HepG2 (cell line): ENCODE data around the gene CRYBA2. TPM values are rescaled to one million over a fixed set of nuclear protein-coding genes. Genes with fewer than 3 reads are reported as not detected.

Source experiments
- GATAD2A ChIP-seq: IDR thresholded peaks from 2 replicates; pipeline ENCODE4 v1.6.1; 2016
- HOXA3 ChIP-seq: sonication (generic); formaldehyde crosslinking; IDR thresholded peaks from 2 replicates; pipeline ENCODE4 v1.5.0; 2020; ENCODE audit warnings: missing genetic modification reagents
- HOXA7 ChIP-seq: sonication (generic); formaldehyde crosslinking; IDR thresholded peaks from 2 replicates; pipeline ENCODE4 v1.8.1; 2022; ENCODE audit warnings: mild to moderate bottlenecking, missing genetic modification reagents, moderate library complexity
- KMT2A ChIP-seq: sonication (generic); formaldehyde crosslinking; IDR thresholded peaks from 2 replicates; pipeline ENCODE4 v1.4.0; 2020; ENCODE audit warnings: missing genetic modification reagents
- MAX ChIP-seq: IDR thresholded peaks from 2 replicates; pipeline ENCODE4 v1.6.1; 2012; ENCODE audit warnings: inconsistent platforms
- MYNN ChIP-seq: sonication (generic); formaldehyde crosslinking; IDR thresholded peaks from 2 replicates; pipeline ENCODE4 v1.4.0; 2020; ENCODE audit warnings: mild to moderate bottlenecking, low read depth, missing genetic modification reagents
- NCOA2 ChIP-seq: sonication (generic); formaldehyde crosslinking; IDR thresholded peaks from 2 replicates; pipeline ENCODE4 v1.8.0; 2022; ENCODE audit warnings: inconsistent platforms
- NR3C1 ChIP-seq: sonication (generic); formaldehyde crosslinking; IDR thresholded peaks from 2 replicates; pipeline ENCODE4 v1.4.0; 2020; ENCODE audit warnings: missing genetic modification reagents
- TEAD2 ChIP-seq: sonication (generic); formaldehyde crosslinking; IDR thresholded peaks from 2 replicates; pipeline ENCODE4 v1.9.0; 2021; ENCODE audit warnings: missing genetic modification reagents
- ZNF496 ChIP-seq: sonication (generic); formaldehyde crosslinking; IDR thresholded peaks from 2 replicates; pipeline ENCODE4 v1.8.1; 2023; ENCODE audit warnings: mild to moderate bottlenecking, moderate library complexity, missing genetic modification reagents; ENCODE audit not compliant: insufficient replicate concordance
- ZNF574 ChIP-seq: sonication (generic); formaldehyde crosslinking; IDR thresholded peaks from 2 replicates; pipeline ENCODE4 v1.4.0; 2020; ENCODE audit warnings: missing genetic modification reagents
- ZNF605 ChIP-seq: sonication (generic); formaldehyde crosslinking; IDR thresholded peaks from 2 replicates; pipeline ENCODE4 v1.8.0; 2022; ENCODE audit warnings: mild to moderate bottlenecking, missing genetic modification reagents
- ZNF616 ChIP-seq: sonication (generic); formaldehyde crosslinking; IDR thresholded peaks from 2 replicates; pipeline ENCODE4 v1.5.0; 2020; ENCODE audit warnings: low read depth, mild to moderate bottlenecking, missing genetic modification reagents
- ZNF7 ChIP-seq: IDR thresholded peaks from 2 replicates; pipeline ENCODE4 v1.6.1; 2016; ENCODE audit warnings: missing biosample characterization, missing genetic modification reagents
- ZNF891 ChIP-seq: sonication (generic); formaldehyde crosslinking; IDR thresholded peaks from 2 replicates; pipeline ENCODE4 v1.5.0; 2020; ENCODE audit warnings: mild to moderate bottlenecking, missing genetic modification reagents
- polyA plus RNA-seq, 8 experiments: library from polyadenylated mRNA; depleted of rRNA in 3 of 8; stranded (reverse) in 7 of 8; unstranded in 1 of 8; fragments of >200 nt; fragmentation: Illumina TruSeq in 4 of 8; extraction: Trizol in 4 of 8; gene quantifications; 2 replicates each; pipeline versions ENCODE4 v1.2.1 to v1.2.3, GENCODE V29; 2011 to 2016; ENCODE audit warnings: low read depth in 4 of 8, missing spikeins in 1 of 8, mixed read lengths in 1 of 8; ENCODE audit not compliant: insufficient read depth in 1 of 8
- total RNA-seq, 5 experiments: library from RNA; depleted of rRNA; stranded (reverse); fragments of >200 nt; fragmentation: Illumina TruSeq; extraction: Trizol; gene quantifications; 2 replicates each; pipeline ENCODE4 v1.2.3, GENCODE V29; 2016; ENCODE audit warnings: low read depth in 1 of 5
- TF ChIP-seq, protein P1 (sequence below): IDR thresholded peaks from 2 replicates; pipeline ENCODE4 v1.6.1; 2016; ENCODE audit warnings: missing compliant biosample characterization, missing genetic modification reagents, borderline replicate concordance
- TF ChIP-seq, protein P2 (sequence below): sonication (generic); formaldehyde crosslinking; IDR thresholded peaks from 2 replicates; pipeline ENCODE4 v1.4.0; 2020; ENCODE audit warnings: missing genetic modification reagents
- TF ChIP-seq, protein P3 (sequence below): sonication (generic); formaldehyde crosslinking; IDR thresholded peaks from 2 replicates; pipeline ENCODE4 v1.4.0; 2020; ENCODE audit warnings: mild to moderate bottlenecking, low read depth, missing genetic modification reagents

Gene CRYBA2
- total and polyA plus RNA-seq, 2 of the 13 experiments (the other 11 are each of a cell fraction or from before 2014, with no cell fraction given) = not detected

DNA sequence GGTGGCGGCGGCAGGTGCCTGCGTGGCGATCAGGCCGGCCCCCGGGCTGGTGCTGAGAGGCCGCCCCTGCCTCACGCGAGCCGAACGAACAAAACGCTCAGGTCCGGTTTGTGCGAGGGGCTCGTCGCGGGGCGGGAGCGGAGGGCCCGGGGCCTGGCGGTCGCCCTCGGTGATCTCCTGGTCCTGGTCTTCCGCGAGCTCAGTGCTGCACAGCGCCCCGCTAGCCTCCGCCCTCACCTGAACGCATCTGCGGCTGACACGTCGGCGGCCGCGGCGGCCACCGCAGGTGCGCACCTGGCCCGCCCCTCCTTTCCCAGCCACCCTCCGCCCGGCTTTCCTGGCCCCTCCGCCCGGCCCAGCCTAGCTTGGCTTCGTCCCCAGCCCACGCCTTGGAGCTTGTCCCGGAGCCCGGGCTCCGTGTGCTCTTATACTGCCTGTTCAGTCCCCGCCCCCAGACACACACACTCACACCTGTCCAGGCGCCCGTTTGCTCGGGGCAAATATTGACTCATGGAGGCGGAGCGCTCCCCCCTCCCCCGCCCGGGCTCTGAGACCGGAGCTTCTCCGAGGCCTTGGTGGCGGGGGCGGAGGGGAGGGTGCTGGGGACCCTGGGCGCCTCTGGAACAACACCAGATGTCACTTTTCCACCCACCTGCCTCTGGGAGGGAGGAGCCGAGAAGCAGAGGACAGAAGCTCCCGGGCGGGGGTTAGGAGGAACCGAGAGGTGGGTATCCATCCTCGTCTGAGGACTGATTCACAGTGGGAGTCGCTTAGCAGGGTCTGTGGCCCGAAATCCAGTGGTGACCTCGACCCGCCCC, 8.6 kb upstream of the CRYBA2 start (continued):
- peak; percentile 73; the same call in 1 of the 2 replicates for TF ChIP-seq HOXA3 (CRISPR knock-in tag)
- TF ChIP-seq ZNF605 (CRISPR knock-in tag) = no peak
- no peak for TF ChIP-seq KMT2A (CRISPR knock-in tag)
- peak; percentile 61; the same call in 1 of the 2 replicates for TF ChIP-seq ZNF574
- TF ChIP-seq TEAD2 (CRISPR knock-in tag) = no peak
- TF ChIP-seq GATAD2A (CRISPR knock-in tag) = peak; percentile 64
- TF ChIP-seq, protein P1, sequence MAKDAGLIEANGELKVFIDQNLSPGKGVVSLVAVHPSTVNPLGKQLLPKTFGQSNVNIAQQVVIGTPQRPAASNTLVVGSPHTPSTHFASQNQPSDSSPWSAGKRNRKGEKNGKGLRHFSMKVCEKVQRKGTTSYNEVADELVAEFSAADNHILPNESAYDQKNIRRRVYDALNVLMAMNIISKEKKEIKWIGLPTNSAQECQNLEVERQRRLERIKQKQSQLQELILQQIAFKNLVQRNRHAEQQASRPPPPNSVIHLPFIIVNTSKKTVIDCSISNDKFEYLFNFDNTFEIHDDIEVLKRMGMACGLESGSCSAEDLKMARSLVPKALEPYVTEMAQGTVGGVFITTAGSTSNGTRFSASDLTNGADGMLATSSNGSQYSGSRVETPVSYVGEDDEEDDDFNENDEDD (CRISPR knock-in tag) = peak; percentile 60; the same call in 1 of the 2 replicates
- TF ChIP-seq, protein P2, sequence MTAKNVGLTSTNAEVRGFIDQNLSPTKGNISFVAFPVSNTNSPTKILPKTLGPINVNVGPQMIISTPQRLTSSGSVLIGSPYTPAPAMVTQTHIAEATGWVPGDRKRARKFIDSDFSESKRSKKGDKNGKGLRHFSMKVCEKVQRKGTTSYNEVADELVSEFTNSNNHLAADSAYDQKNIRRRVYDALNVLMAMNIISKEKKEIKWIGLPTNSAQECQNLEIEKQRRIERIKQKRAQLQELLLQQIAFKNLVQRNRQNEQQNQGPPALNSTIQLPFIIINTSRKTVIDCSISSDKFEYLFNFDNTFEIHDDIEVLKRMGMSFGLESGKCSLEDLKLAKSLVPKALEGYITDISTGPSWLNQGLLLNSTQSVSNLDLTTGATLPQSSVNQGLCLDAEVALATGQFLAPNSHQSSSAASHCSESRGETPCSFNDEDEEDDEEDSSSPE (CRISPR knock-in tag) = peak; percentile 77
- no peak for TF ChIP-seq MYNN (CRISPR knock-in tag)
- TF ChIP-seq ZNF7 = peak; percentile 48; the same call in 1 of the 2 replicates
- no peak for TF ChIP-seq HOXA7 (CRISPR knock-in tag)
- TF ChIP-seq NCOA2 (CRISPR knock-in tag) = no peak; the same call in 1 of the 2 replicates
- no peak for TF ChIP-seq ZNF496
- TF ChIP-seq ZNF616 (CRISPR knock-in tag) = no peak
- no peak for TF ChIP-seq NR3C1 (CRISPR knock-in tag)
- TF ChIP-seq ZNF891 = peak; percentile 61; the same call in 1 of the 2 replicates
- TF ChIP-seq MAX = peak; percentile 85
- TF ChIP-seq, protein P3, sequence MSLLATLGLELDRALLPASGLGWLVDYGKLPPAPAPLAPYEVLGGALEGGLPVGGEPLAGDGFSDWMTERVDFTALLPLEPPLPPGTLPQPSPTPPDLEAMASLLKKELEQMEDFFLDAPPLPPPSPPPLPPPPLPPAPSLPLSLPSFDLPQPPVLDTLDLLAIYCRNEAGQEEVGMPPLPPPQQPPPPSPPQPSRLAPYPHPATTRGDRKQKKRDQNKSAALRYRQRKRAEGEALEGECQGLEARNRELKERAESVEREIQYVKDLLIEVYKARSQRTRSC (CRISPR knock-in tag) = no peak
